Measurements from ENCODE around the gene HSPA14. TPM values are rescaled to one million over a fixed set of nuclear protein-coding genes. Genes with fewer than 3 reads are reported as not detected.
A peak's percentile ranks its signal among the peaks of the same experiment; 100 is the strongest.

HSPA14 gene
- total RNA-seq, 1 experiment from 2014 or later: 34.8 TPM

GRCh38 chr10:14879928-14880193, 41.8 kb downstream of the HSPA14 start:
- Histone ChIP-seq H2AFZ (ENCODE audit: low read length) (no peak overlapping the region), H4K20me1 (ENCODE audit: insufficient read depth, low read depth, low read length) (no peaks in the 10 kb centered on the region), H3K79me2 (ENCODE audit: low read length) (peaks cover 95% of the 10 kb centered on the region), H3K27me3 (ENCODE audit: low read length) (no peaks in the 10 kb centered on the region), H3K27ac (ENCODE audit: low read length) (peak overlapping the region; percentile 36; the same call in 1 of the 2 replicates), H3K36me3 (ENCODE audit: insufficient read depth, low read length) (peaks cover 12% of the 10 kb centered on the region; the same call in 1 of the 2 replicates), H3K9me3 (ENCODE audit: low read length) (no peaks in the 10 kb centered on the region), H3K9me2 (replicated peaks; ENCODE audit: insufficient read depth, low read length) (no peaks in the 10 kb centered on the region), H3K4me3 (ENCODE audit: low read length) (peak overlapping the region; percentile 83), H3K4me1 (ENCODE audit: low read length) (peaks cover 36% of the 10 kb centered on the region), H3K9ac (ENCODE audit: low read length) (peak overlapping the region; percentile 86), H3K4me2 (ENCODE audit: low read depth, low read length, poor library complexity, severe bottlenecking) (peak overlapping the region; percentile 73)
- peak; percentile 61 for DNase-seq

- no peaks in the 10 kb centered on the region for H3K27me3 ChIP-seq (ENCODE audit: low read length)
- H3K9ac ChIP-seq (ENCODE audit: low read length): peak overlapping the region; percentile 86
- H3K9me2 ChIP-seq (replicated peaks; ENCODE audit: insufficient read depth, low read length): no peaks in the 10 kb centered on the region
- H3K4me1 ChIP-seq (ENCODE audit: low read length): peaks cover 36% of the 10 kb centered on the region
- no peaks in the 10 kb centered on the region for H4K20me1 ChIP-seq (ENCODE audit: insufficient read depth, low read depth, low read length)
- H3K36me3 ChIP-seq (ENCODE audit: insufficient read depth, low read length): peaks cover 15% of the 10 kb centered on the region; the same call in 1 of the 2 replicates
- peaks cover 95% of the 10 kb centered on the region for H3K79me2 ChIP-seq (ENCODE audit: low read length)
- peak overlapping the region; percentile 83 for H3K4me3 ChIP-seq (ENCODE audit: low read length)
- DNase-seq: no peak
- no peak overlapping the region for H2AFZ ChIP-seq (ENCODE audit: low read length)
- no peaks in the 10 kb centered on the region for H3K9me3 ChIP-seq (ENCODE audit: low read length)
- peak overlapping the region; percentile 73 for H3K4me2 ChIP-seq (ENCODE audit: low read depth, low read length, poor library complexity, severe bottlenecking)
- H3K27ac ChIP-seq (ENCODE audit: low read length): peak overlapping the region; percentile 36; the same call in 1 of the 2 replicates
These were observed 42.1 kb downstream of the HSPA14 start for GRCh38 chr10:14880229-14880628.

- no peaks in the 10 kb centered on the region for H3K27me3 ChIP-seq (ENCODE audit: low read length)
- H2AFZ ChIP-seq (ENCODE audit: low read length): no peak overlapping the region
- H3K79me2 ChIP-seq (ENCODE audit: low read length): peaks cover 98% of the 10 kb centered on the region
- peaks cover 31% of the 10 kb centered on the region; the same call in 1 of the 2 replicates for H3K36me3 ChIP-seq (ENCODE audit: insufficient read depth, low read length)
- H3K9me3 ChIP-seq (ENCODE audit: low read length): no peaks in the 10 kb centered on the region
- H4K20me1 ChIP-seq (ENCODE audit: insufficient read depth, low read depth, low read length): 0 out of 2 replicates have a peak, but pooled peaks cover 13% of the 10 kb centered on the region
- no peak overlapping the region for H3K9ac ChIP-seq (ENCODE audit: low read length)
- H3K27ac ChIP-seq (ENCODE audit: low read length): no peak overlapping the region
- H3K9me2 ChIP-seq (replicated peaks; ENCODE audit: insufficient read depth, low read length): no peaks in the 10 kb centered on the region
- no peak overlapping the region for H3K4me2 ChIP-seq (ENCODE audit: low read depth, low read length, poor library complexity, severe bottlenecking)
- H3K4me3 ChIP-seq (ENCODE audit: low read length): no peak overlapping the region
- no peak for DNase-seq
- H3K4me1 ChIP-seq (ENCODE audit: low read length): peaks cover 19% of the 10 kb centered on the region
These were observed 46.0 kb downstream of the HSPA14 start for GRCh38 chr10:14884082-14884481.

- H3K9me3 ChIP-seq (ENCODE audit: low read length): no peaks in the 10 kb centered on the region
- no peak overlapping the region for H3K27ac ChIP-seq (ENCODE audit: low read length)
- H3K27me3 ChIP-seq (ENCODE audit: low read length): no peaks in the 10 kb centered on the region
- H4K20me1 ChIP-seq (ENCODE audit: insufficient read depth, low read depth, low read length): 0 out of 2 replicates have a peak, but pooled peaks cover 13% of the 10 kb centered on the region
- H3K4me3 ChIP-seq (ENCODE audit: low read length): no peak overlapping the region
- H3K9ac ChIP-seq (ENCODE audit: low read length): no peak overlapping the region
- peak; percentile 53 for DNase-seq
- H2AFZ ChIP-seq (ENCODE audit: low read length): no peak overlapping the region
- 0 out of 2 replicates have a peak, but pooled peaks cover 3% of the 10 kb centered on the region for H3K4me1 ChIP-seq (ENCODE audit: low read length)
- no peaks in the 10 kb centered on the region for H3K9me2 ChIP-seq (replicated peaks; ENCODE audit: insufficient read depth, low read length)
- H3K79me2 ChIP-seq (ENCODE audit: low read length): peaks cover 95% of the 10 kb centered on the region
- H3K4me2 ChIP-seq (ENCODE audit: low read depth, low read length, poor library complexity, severe bottlenecking): no peak overlapping the region
- H3K36me3 ChIP-seq (ENCODE audit: insufficient read depth, low read length): peaks cover 20% of the 10 kb centered on the region
These were observed 51.2 kb downstream of the HSPA14 start for GRCh38 chr10:14889318-14889717.

GRCh38 chr10:14891151-14891550, 53.0 kb downstream of the HSPA14 start:
- no peak overlapping the region for H3K9ac ChIP-seq (ENCODE audit: low read length)
- no peaks in the 10 kb centered on the region for H3K9me2 ChIP-seq (replicated peaks; ENCODE audit: insufficient read depth, low read length)

GRCh38 chr10:14904316-14904732, 66.2 kb downstream of the HSPA14 start:
- Histone ChIP-seq H3K4me2 (ENCODE audit: low read depth, low read length, poor library complexity, severe bottlenecking) (no peak overlapping the region), H3K9me3 (ENCODE audit: low read length) (no peaks in the 10 kb centered on the region), H3K9me2 (replicated peaks; ENCODE audit: insufficient read depth, low read length) (no peaks in the 10 kb centered on the region), H3K4me3 (ENCODE audit: low read length) (no peak overlapping the region), H3K27ac (ENCODE audit: low read length) (no peak overlapping the region), H4K20me1 (ENCODE audit: insufficient read depth, low read depth, low read length) (no peaks in the 10 kb centered on the region), H3K27me3 (ENCODE audit: low read length) (no peaks in the 10 kb centered on the region), H3K79me2 (ENCODE audit: low read length) (peaks cover 49% of the 10 kb centered on the region), H3K4me1 (ENCODE audit: low read length) (no peaks in the 10 kb centered on the region), H2AFZ (ENCODE audit: low read length) (no peak overlapping the region), H3K36me3 (ENCODE audit: insufficient read depth, low read length) (peaks cover 79% of the 10 kb centered on the region), H3K9ac (ENCODE audit: low read length) (no peak overlapping the region)
- peak; percentile 81 for DNase-seq

More at GRCh38 chr10:14891151-14891550, 53.0 kb downstream of the HSPA14 start:
- Histone ChIP-seq H3K4me3 (ENCODE audit: low read length) (no peak overlapping the region), H3K4me2 (ENCODE audit: low read depth, low read length, poor library complexity, severe bottlenecking) (no peak overlapping the region), H3K4me1 (ENCODE audit: low read length) (0 out of 2 replicates have a peak, but pooled peaks cover 3% of the 10 kb centered on the region), H3K27me3 (ENCODE audit: low read length) (no peaks in the 10 kb centered on the region), H3K79me2 (ENCODE audit: low read length) (peaks cover 94% of the 10 kb centered on the region), H3K27ac (ENCODE audit: low read length) (no peak overlapping the region), H4K20me1 (ENCODE audit: insufficient read depth, low read depth, low read length) (0 out of 2 replicates have a peak, but pooled peaks cover 9% of the 10 kb centered on the region), H3K36me3 (ENCODE audit: insufficient read depth, low read length) (peaks cover 13% of the 10 kb centered on the region), H3K9me3 (ENCODE audit: low read length) (no peaks in the 10 kb centered on the region), H2AFZ (ENCODE audit: low read length) (no peak overlapping the region)
- no peak for DNase-seq

- Histone ChIP-seq H2AFZ (ENCODE audit: low read length) (no peak overlapping the region), H3K4me2 (ENCODE audit: low read depth, low read length, poor library complexity, severe bottlenecking) (no peak overlapping the region), H3K9ac (ENCODE audit: low read length) (no peak overlapping the region), H3K36me3 (ENCODE audit: insufficient read depth, low read length) (peaks cover 79% of the 10 kb centered on the region), H3K79me2 (ENCODE audit: low read length) (peaks cover 48% of the 10 kb centered on the region), H3K4me1 (ENCODE audit: low read length) (no peaks in the 10 kb centered on the region), H3K27me3 (ENCODE audit: low read length) (no peaks in the 10 kb centered on the region), H3K4me3 (ENCODE audit: low read length) (no peak overlapping the region), H3K9me3 (ENCODE audit: low read length) (no peaks in the 10 kb centered on the region), H3K9me2 (replicated peaks; ENCODE audit: insufficient read depth, low read length) (no peaks in the 10 kb centered on the region), H4K20me1 (ENCODE audit: insufficient read depth, low read depth, low read length) (no peaks in the 10 kb centered on the region), H3K27ac (ENCODE audit: low read length) (no peak overlapping the region)
- DNase-seq: no peak
These were observed 66.8 kb downstream of the HSPA14 start for GRCh38 chr10:14904864-14905263.

- Histone ChIP-seq H3K27ac (ENCODE audit: low read length) (no peak overlapping the region), H2AFZ (ENCODE audit: low read length) (no peak overlapping the region), H3K9me3 (ENCODE audit: low read length) (no peaks in the 10 kb centered on the region), H3K79me2 (ENCODE audit: low read length) (peaks cover 49% of the 10 kb centered on the region), H3K36me3 (ENCODE audit: insufficient read depth, low read length) (peaks cover 80% of the 10 kb centered on the region), H3K4me1 (ENCODE audit: low read length) (no peaks in the 10 kb centered on the region), H3K9ac (ENCODE audit: low read length) (no peak overlapping the region), H4K20me1 (ENCODE audit: insufficient read depth, low read depth, low read length) (no peaks in the 10 kb centered on the region), H3K4me3 (ENCODE audit: low read length) (no peak overlapping the region), H3K27me3 (ENCODE audit: low read length) (no peaks in the 10 kb centered on the region), H3K9me2 (replicated peaks; ENCODE audit: insufficient read depth, low read length) (no peaks in the 10 kb centered on the region), H3K4me2 (ENCODE audit: low read depth, low read length, poor library complexity, severe bottlenecking) (no peak overlapping the region)
- no peak for DNase-seq
These were observed 67.8 kb downstream of the HSPA14 start for GRCh38 chr10:14905890-14906289.

Measured in Karpas-422 (cell line).